COR-L47 (cell line): ENCODE measurements around the gene ZNG1E.
"Not testable (repeated sequence)": the region's sequence is repeated elsewhere in the genome, so short reads cannot be mapped to it uniquely, and the experiment has no call there.

Experiments
- DNase-seq: peaks from one replicate; lab custom pipeline; 2025; lab: John Stamatoyannopoulos, UW

Gene ZNG1E

GRCh38 chr9:65675589-65676021 is at the start of gene ZNG1E:
TSS of gene ZNG1E (plus strand) at chr9:65675928. CDS start at chr9:65675977, 49 bp downstream.
- not testable (repeated sequence) for DNase-seq

- DNase-seq = not testable (repeated sequence)
Measured at GRCh38 chr9:65673579-65673978, 2.1 kb upstream of the ZNG1E start.

GRCh38 chr9:65675018-65675417 is 710 bp upstream of the ZNG1E start:
- not testable (repeated sequence) for DNase-seq

- DNase-seq = not testable (repeated sequence)
Measured at GRCh38 chr9:65676389-65676788, 661 bp downstream of the ZNG1E start.

- DNase-seq = not testable (repeated sequence)
Measured at GRCh38 chr9:65678533-65678932, 2.8 kb downstream of the ZNG1E start.

- not testable (repeated sequence) for DNase-seq
Measured at GRCh38 chr9:65703550-65703949, 27.8 kb downstream of the ZNG1E start.

GRCh38 chr9:65714445-65714844 is 38.7 kb downstream of the ZNG1E start:
- not testable (repeated sequence) for DNase-seq

- DNase-seq = not testable (repeated sequence)
Measured at GRCh38 chr9:65737096-65737564, 61.4 kb downstream of the ZNG1E start, which contains the start of gene FOXD4L4. TSS of gene FOXD4L4 (plus strand) at chr9:65737146. CDS start at chr9:65737146, 0 bp downstream.

- DNase-seq = not testable (repeated sequence)
Measured at GRCh38 chr9:65738133-65738532, 62.4 kb downstream of the ZNG1E start.
